Stimulated activated CD4-positive, alpha-beta T cell treated with anti-CD3 and anti-CD28 coated beads, TNF-alpha, amount 100 ng/mL, for 24 hours (primary cell): ENCODE results near the gene PI4KA.
"Not testable (repeated sequence)": the region's sequence is repeated elsewhere in the genome, so short reads cannot be mapped to it uniquely, and the experiment has no call there.

Source experiments
- DNase-seq, 3 experiments: peaks; one replicate each; pipeline ENCODE4 v3.0.0-alpha.2; 2020; ENCODE audit warnings: low read depth in 3 of 3

The PI4KA gene

GRCh38 chr22:20776624-20777405, 81.8 kb downstream of the PI4KA start:
- DNase-seq = no peak

GRCh38 chr22:20775342-20775895, 83.2 kb downstream of the PI4KA start:
- no peak for DNase-seq

GRCh38 chr22:20774882-20775281, 83.7 kb downstream of the PI4KA start:
- DNase-seq = no peak

GRCh38 chr22:20773793-20774212, 84.8 kb downstream of the PI4KA start, which contains the start of gene SERPIND1:
Gene SERPIND1 (plus strand): TSS chr22:20774113. CDS start chr22:20779313, 5,200 bp downstream.
- no peak for DNase-seq

- no peak for DNase-seq
Observed at GRCh38 chr22:20771918-20772625, 86.5 kb downstream of the PI4KA start.

- not testable (repeated sequence) for DNase-seq
Observed at GRCh38 chr22:20769496-20769826, 89.2 kb downstream of the PI4KA start.

GRCh38 chr22:20766530-20766929, 92.1 kb downstream of the PI4KA start:
- DNase-seq = no peak

GRCh38 chr22:20765938-20766337, 92.7 kb downstream of the PI4KA start:
- no peak for DNase-seq

- no peak for DNase-seq
Observed at GRCh38 chr22:20764729-20765128, 93.9 kb downstream of the PI4KA start.

- no peak for DNase-seq
Observed at GRCh38 chr22:20764471-20764720, 94.2 kb downstream of the PI4KA start.

- DNase-seq = no peak
Observed at GRCh38 chr22:20763630-20764470, 94.8 kb downstream of the PI4KA start.

GRCh38 chr22:20762233-20762796, 96.3 kb downstream of the PI4KA start:
- no peak for DNase-seq

- no peak for DNase-seq
Observed at GRCh38 chr22:20761536-20761935, 97.1 kb downstream of the PI4KA start.

- no peak for DNase-seq
Observed at GRCh38 chr22:20760084-20760483, 98.5 kb downstream of the PI4KA start.

GRCh38 chr22:20758688-20759087, 99.9 kb downstream of the PI4KA start:
- DNase-seq = no peak

- no peak for DNase-seq
Observed at GRCh38 chr22:20756846-20757245, 101.8 kb downstream of the PI4KA start.

- DNase-seq = no peak
Observed at GRCh38 chr22:20752873-20753272, 105.7 kb downstream of the PI4KA start.

GRCh38 chr22:20752104-20752741, 106.4 kb downstream of the PI4KA start:
- no peak for DNase-seq

GRCh38 chr22:20751185-20751851, 107.3 kb downstream of the PI4KA start:
- DNase-seq = no peak

- peak in 1 of 3 experiments; percentile 44 for DNase-seq
Observed at GRCh38 chr22:20750461-20751184, 108.0 kb downstream of the PI4KA start.
